NCI-H510A treated with DMSO at 0.1 percent for 48 hours (cell line): ENCODE results near the gene ASB8.
"Not testable (repeated sequence)": the region's sequence is repeated elsewhere in the genome, so short reads cannot be mapped to it uniquely, and the experiment has no call there.

ENCODE experiments used
- DNase-seq: peaks from one replicate; lab custom pipeline; 2025; lab: John Stamatoyannopoulos, UW

ASB8 gene

GRCh38 chr12:48183091-48183875 lies 26.0 kb upstream of the ASB8 start, which contains the start of gene CCDC184:
CCDC184 (plus strand) TSS chr12:48183644; CDS start chr12:48184123, 479 bp downstream.
- DNase-seq, result peak; percentile 58

- no peak for DNase-seq
Observed at GRCh38 chr12:48182631-48183030, 25.3 kb upstream of the ASB8 start.

GRCh38 chr12:48180857-48181495 lies 23.7 kb upstream of the ASB8 start:
- DNase-seq, result no peak

GRCh38 chr12:48180424-48180823 lies 23.1 kb upstream of the ASB8 start:
- DNase-seq, result no peak

GRCh38 chr12:48179466-48179865 lies 22.2 kb upstream of the ASB8 start:
- no peak for DNase-seq

- DNase-seq, result no peak
Observed at GRCh38 chr12:48177982-48178381, 20.7 kb upstream of the ASB8 start.

- no peak for DNase-seq
Observed at GRCh38 chr12:48176417-48176751, 19.1 kb upstream of the ASB8 start.

- DNase-seq, result peak; percentile 38
Observed at GRCh38 chr12:48175613-48176416, 18.5 kb upstream of the ASB8 start.

GRCh38 chr12:48169011-48169410 lies 11.7 kb upstream of the ASB8 start:
- no peak for DNase-seq

GRCh38 chr12:48165089-48165981 lies 8.0 kb upstream of the ASB8 start:
- peak; percentile 40 for DNase-seq

GRCh38 chr12:48164451-48164850 lies 7.1 kb upstream of the ASB8 start:
- DNase-seq, result no peak

GRCh38 chr12:48163150-48163747 lies 5.9 kb upstream of the ASB8 start:
- DNase-seq, result no peak

- no peak for DNase-seq
Observed at GRCh38 chr12:48160807-48161206, 3.5 kb upstream of the ASB8 start.

- no peak for DNase-seq
Observed at GRCh38 chr12:48160046-48160445, 2.7 kb upstream of the ASB8 start.

- DNase-seq, result no peak
Observed at GRCh38 chr12:48157889-48158370, 615 bp upstream of the ASB8 start.

GRCh38 chr12:48156652-48157017 lies 680 bp downstream of the ASB8 start:
- no peak for DNase-seq

GRCh38 chr12:48155786-48156185 lies 1.5 kb downstream of the ASB8 start:
- not testable (repeated sequence) for DNase-seq

- DNase-seq, result no peak
Observed at GRCh38 chr12:48151103-48151771, 6.1 kb downstream of the ASB8 start.

GRCh38 chr12:48145981-48146380 lies 11.3 kb downstream of the ASB8 start:
- no peak for DNase-seq

- DNase-seq, result no peak
Observed at GRCh38 chr12:48143898-48144297, 13.4 kb downstream of the ASB8 start.
